C4-2B (cell line): Measurements from ENCODE around the gene OPCML.

Experiments used
- H3K27ac ChIP-seq: fragments of 450-650 bp; 2 replicates; pipeline ENCODE4 v1.5.1; 2017
- CTCF ChIP-seq: fragments of 450-650 bp; conservative IDR thresholded peaks from 2 replicates; pipeline ENCODE4 v1.5.1; 2017; ENCODE audit warnings: mild to moderate bottlenecking
- ZFX ChIP-seq: fragments of 450-650 bp; IDR thresholded peaks from 2 replicates; pipeline ENCODE4 v1.6.1; 2017

The OPCML gene

GRCh38 chr11:132914600-132914999 lies 617.7 kb downstream of the OPCML start:
- no peak overlapping the region for H3K27ac ChIP-seq
- TF ChIP-seq ZFX (no peak), CTCF (no peak)

- no peak overlapping the region for H3K27ac ChIP-seq
- TF ChIP-seq ZFX = no peak
- TF ChIP-seq CTCF = no peak
Measured at GRCh38 chr11:132913886-132914285, 618.4 kb downstream of the OPCML start.

- H3K27ac ChIP-seq = no peak overlapping the region
- TF ChIP-seq CTCF (no peak), ZFX (no peak)
Measured at GRCh38 chr11:132913295-132913694, 619.0 kb downstream of the OPCML start.

GRCh38 chr11:132911186-132911585 lies 621.1 kb downstream of the OPCML start:
- TF ChIP-seq CTCF (no peak), ZFX (no peak)
- no peak overlapping the region for H3K27ac ChIP-seq

- no peak overlapping the region for H3K27ac ChIP-seq
- TF ChIP-seq ZFX (no peak), CTCF (no peak)
Measured at GRCh38 chr11:132910011-132910760, 622.1 kb downstream of the OPCML start.

GRCh38 chr11:132909021-132909606 lies 623.2 kb downstream of the OPCML start:
- TF ChIP-seq ZFX (no peak), CTCF (no peak)
- H3K27ac ChIP-seq = no peak overlapping the region

GRCh38 chr11:132908414-132908810 lies 623.9 kb downstream of the OPCML start:
- H3K27ac ChIP-seq = no peak overlapping the region
- no peak for TF ChIP-seq CTCF
